IMR-90 (cell line): ENCODE results near the gene NTMT2. TPM values are rescaled to one million over a fixed set of nuclear protein-coding genes. Genes with fewer than 3 reads are reported as not detected.

ENCODE experiments used
- ATAC-seq: fragments of 200-7000 bp; cut with Tn5 transposase; 2 replicates; pipeline ENCODE4 v1.9.1; 2020; ENCODE audit warnings: low read depth, mild to moderate bottlenecking, moderate library complexity
- BruUV-seq: library from RNA; stranded (reverse); fragments of 400-500 nt; replicated peaks from 2 replicates; lab custom pipeline; 2021; lab: Mats Ljungman, UMichigan
- CTCF ChIA-PET: fragments of 300-600 bp; formaldehyde crosslinking; extraction: SDS; loops from one replicate; lab custom pipeline; 2021; ENCODE audit warnings: antibody characterized with exemption; lab: Yijun Ruan, JAX
- POLR2A ChIA-PET: fragments of 300-600 bp; sonication (Branson Sonifier 250); formaldehyde crosslinking; loops from one replicate; lab custom pipeline; 2022; ENCODE audit warnings: antibody characterized with exemption; ENCODE audit not compliant: unreplicated experiment; lab: Charles Lee
- DNase-seq: peaks from one replicate; pipeline ENCODE4 v3.0.0; 2013
- H2AFZ ChIP-seq: replicated peaks from 2 replicates; pipeline ENCODE3; 2013; ENCODE audit warnings: low read length, mild to moderate bottlenecking; ENCODE audit not compliant: poor library complexity
- H2AK5ac ChIP-seq: 2 replicates; pipeline ENCODE4 v1.6.1; 2013; ENCODE audit warnings: low read depth, low read length, inconsistent platforms
- H2AK9ac ChIP-seq: replicated peaks from 2 replicates; pipeline ENCODE3; 2013; ENCODE audit warnings: mild to moderate bottlenecking, low read depth, low read length, moderate library complexity; ENCODE audit not compliant: poor library complexity
- H2BK120ac ChIP-seq: 2 replicates; pipeline ENCODE4 v1.6.1; 2013; ENCODE audit warnings: low read depth, low read length, inconsistent platforms
- H2BK15ac ChIP-seq: 3 replicates; pipeline ENCODE4 v1.6.1; 2013; ENCODE audit warnings: low read depth, low read length, inconsistent platforms
- H2BK20ac ChIP-seq: 2 replicates; pipeline ENCODE4 v1.6.1; 2013; ENCODE audit warnings: low read depth, mild to moderate bottlenecking, inconsistent platforms, low read length, moderate library complexity
- H2BK5ac ChIP-seq: 2 replicates; pipeline ENCODE4 v1.6.1; 2013; ENCODE audit warnings: mild to moderate bottlenecking, low read depth, low read length, inconsistent platforms; ENCODE audit not compliant: poor library complexity, severe bottlenecking
- H3K14ac ChIP-seq: replicated peaks from 2 replicates; pipeline ENCODE4 v1.6.1; 2013; ENCODE audit warnings: low read depth, low read length, inconsistent platforms
- H3K18ac ChIP-seq: 2 replicates; pipeline ENCODE4 v1.6.1; 2013; ENCODE audit warnings: low read depth, low read length, control low read depth
- H3K23ac ChIP-seq: 2 replicates; pipeline ENCODE4 v1.6.1; 2013; ENCODE audit warnings: low read depth, low read length, inconsistent platforms
- H3K27ac ChIP-seq: 2 replicates; pipeline ENCODE4 v1.5.1; 2013; ENCODE audit warnings: mild to moderate bottlenecking, control low read depth, low read length; ENCODE audit not compliant: insufficient read depth
- H3K27me3 ChIP-seq: 2 replicates; pipeline ENCODE4 v1.6.1; 2013; ENCODE audit warnings: low read length; ENCODE audit not compliant: control insufficient read depth, insufficient read depth
- H3K36me3 ChIP-seq: 2 replicates; pipeline ENCODE4 v1.6.1; 2013; ENCODE audit warnings: low read length, mixed read lengths; ENCODE audit not compliant: control insufficient read depth, insufficient read depth
- H3K4ac ChIP-seq: 2 replicates; pipeline ENCODE4 v1.6.1; 2013; ENCODE audit warnings: low read depth, low read length, inconsistent platforms
- H3K4me1 ChIP-seq: 2 replicates; pipeline ENCODE4 v1.6.1; 2013; ENCODE audit warnings: low read length, mixed read lengths; ENCODE audit not compliant: control insufficient read depth, insufficient read depth
- H3K4me2 ChIP-seq: 2 replicates; pipeline ENCODE4 v1.6.1; 2013; ENCODE audit warnings: low read depth, mild to moderate bottlenecking, control low read depth, low read length, moderate library complexity
- H3K4me3 ChIP-seq: 2 replicates; pipeline ENCODE4 v1.5.1; 2013; ENCODE audit warnings: low read depth, mild to moderate bottlenecking, control low read depth, low read length, moderate library complexity; ENCODE audit not compliant: insufficient read depth
- H3K56ac ChIP-seq: 2 replicates; pipeline ENCODE4 v1.6.1; 2013; ENCODE audit warnings: low read length, inconsistent platforms; ENCODE audit not compliant: insufficient read depth; ENCODE audit errors: extremely low read depth
- H3K79me1 ChIP-seq, 2 experiments: 2 replicates each; pipeline ENCODE4 v1.6.1; 2013; ENCODE audit warnings: low read length in 2 of 2, inconsistent platforms in 1 of 2, low read depth in 1 of 2
- H3K9ac ChIP-seq: 2 replicates; pipeline ENCODE4 v1.6.1; 2013; ENCODE audit warnings: low read depth, low read length, control low read depth
- H3K9me1 ChIP-seq: 2 replicates; pipeline ENCODE4 v1.6.1; 2013; ENCODE audit warnings: low read length, inconsistent platforms; ENCODE audit not compliant: insufficient read depth
- H3K9me3 ChIP-seq: 2 replicates; pipeline ENCODE4 v1.6.1; 2013; ENCODE audit warnings: low read length; ENCODE audit not compliant: control insufficient read depth, insufficient read depth
- H4K20me1 ChIP-seq: 2 replicates; pipeline ENCODE4 v1.6.1; 2013; ENCODE audit warnings: low read length, inconsistent platforms; ENCODE audit not compliant: insufficient read depth
- H4K5ac ChIP-seq: 2 replicates; pipeline ENCODE4 v1.6.1; 2013; ENCODE audit warnings: mild to moderate bottlenecking, low read depth, low read length, control low read depth
- H4K8ac ChIP-seq, 2 experiments: 2 replicates each; pipeline ENCODE4 v1.6.1; 2013; ENCODE audit warnings: low read depth in 2 of 2, low read length in 2 of 2, control low read depth in 1 of 2, inconsistent platforms in 1 of 2
- H4K91ac ChIP-seq: 2 replicates; pipeline ENCODE4 v1.6.1; 2013; ENCODE audit warnings: low read depth, low read length, inconsistent platforms; ENCODE audit not compliant: insufficient read depth
- BHLHE40 ChIP-seq: fragments of 150-350 bp; IDR thresholded peaks from 2 replicates; pipeline ENCODE4 v1.6.1; 2016; ENCODE audit warnings: mild to moderate bottlenecking, low read depth, low read length
- CEBPB ChIP-seq: IDR thresholded peaks from 2 replicates; pipeline ENCODE4 v1.6.1; 2012; ENCODE audit warnings: low read depth, low read length, improper control_type of control experiment
- CHD1 ChIP-seq: IDR thresholded peaks from 2 replicates; pipeline ENCODE4 v1.6.1; 2012; ENCODE audit warnings: low read depth, low read length, improper control_type of control experiment
- CTCF ChIP-seq: conservative IDR thresholded peaks from 2 replicates; pipeline ENCODE4 v1.5.1; 2012; ENCODE audit warnings: mild to moderate bottlenecking, low read depth, low read length, improper control_type of control experiment
- ELK1 ChIP-seq: fragments of 150-350 bp; IDR thresholded peaks from 2 replicates; pipeline ENCODE4 v1.6.1; 2016; ENCODE audit warnings: low read depth, mild to moderate bottlenecking, low read length, moderate library complexity, borderline replicate concordance
- FOS ChIP-seq: fragments of 150-350 bp; IDR thresholded peaks from 2 replicates; pipeline ENCODE4 v1.6.1; 2016; ENCODE audit warnings: low read depth, low read length
- MAFK ChIP-seq: IDR thresholded peaks from 2 replicates; pipeline ENCODE4 v1.6.1; 2012; ENCODE audit warnings: low read depth, low read length, improper control_type of control experiment
- MAZ ChIP-seq: IDR thresholded peaks from 2 replicates; pipeline ENCODE4 v1.6.1; 2012; ENCODE audit warnings: low read depth, mild to moderate bottlenecking, low read length, improper control_type of control experiment, moderate library complexity, borderline replicate concordance
- MXI1 ChIP-seq: IDR thresholded peaks from 2 replicates; pipeline ENCODE4 v1.6.1; 2012; ENCODE audit warnings: low read depth, mild to moderate bottlenecking, low read length, moderate library complexity, borderline replicate concordance
- NFE2L2 ChIP-seq: fragments of 150-350 bp; IDR thresholded peaks from 2 replicates; pipeline ENCODE4 v1.6.1; 2016; ENCODE audit warnings: low read depth, mild to moderate bottlenecking, low read length
- POLR2A ChIP-seq: IDR thresholded peaks from 2 replicates; pipeline ENCODE4 v1.6.1; 2012; ENCODE audit warnings: mild to moderate bottlenecking, low read depth, low read length
- RAD21 ChIP-seq: IDR thresholded peaks from 2 replicates; pipeline ENCODE4 v1.6.1; 2012; ENCODE audit warnings: low read length, improper control_type of control experiment
- RCOR1 ChIP-seq: IDR thresholded peaks from 2 replicates; pipeline ENCODE4 v1.6.1; 2012; ENCODE audit warnings: mild to moderate bottlenecking, low read length, improper control_type of control experiment; ENCODE audit not compliant: insufficient replicate concordance
- RFX5 ChIP-seq: IDR thresholded peaks from 2 replicates; pipeline ENCODE4 v1.8.0; 2012; ENCODE audit warnings: low read depth, mild to moderate bottlenecking, low read length, moderate library complexity
- SMC3 ChIP-seq: fragments of 150-350 bp; IDR thresholded peaks from 2 replicates; pipeline ENCODE4 v1.6.1; 2016; ENCODE audit warnings: low read depth, mild to moderate bottlenecking, antibody characterized with exemption, low read length, moderate library complexity
- USF2 ChIP-seq: fragments of 150-350 bp; IDR thresholded peaks from 2 replicates; pipeline ENCODE4 v1.6.1; 2017; ENCODE audit warnings: mild to moderate bottlenecking, antibody characterized with exemption, low read length, low read depth
- WGBS, 2 experiments: methylation state at CpG; one replicate each; pipeline versions ENCODE4 v1.1.5 to v1.1.7; 2013; ENCODE audit warnings: missing lambda C conversion rate in 2 of 2; ENCODE audit not compliant: insufficient read length in 1 of 2; ENCODE audit errors: extremely low coverage in 2 of 2; 5-methylcytosine and 5-hydroxymethylcytosine counted together
- dilution Hi-C: fragments of 300-500 bp; cut with HindIII; formaldehyde crosslinking; loops from one replicate; pipeline ENCODE4 v1.14.3; 2018; ENCODE audit warnings: low sequenced_read_pairs; ENCODE audit not compliant: unreplicated experiment
- in situ Hi-C: fragments of 300-500 bp; cut with MboI; formaldehyde crosslinking; loops from 3 replicates; pipeline ENCODE4 v1.14.3; 2019; ENCODE audit warnings: low sequenced_read_pairs, inconsistent platforms, mixed read lengths
- intact Hi-C: fragments of 100-400 bp; cut with micrococcal nuclease; formaldehyde crosslinking; loops from 2 replicates; pipeline ENCODE4 v1.10.0; 2022
- polyA plus RNA-seq, 3 experiments: library from polyadenylated mRNA; depleted of rRNA; stranded (reverse); fragments of >200 nt; gene quantifications; 2 replicates each; pipeline ENCODE4 v1.2.3, GENCODE V29; 2012; ENCODE audit warnings: low replicate concordance in 1 of 3
- total RNA-seq: library from RNA; depleted of rRNA; stranded (reverse); fragments of >200 nt; gene quantifications from 2 replicates; pipeline ENCODE4 v1.2.3, GENCODE V29; 2012

The NTMT2 gene
- total and polyA plus RNA-seq, 2 of the 4 experiments (the other 2 are of a cell fraction), result not detected

- no peak for DNase-seq
- CTCF ChIA-PET, result no interaction called here
- POLR2A ChIA-PET, result no interaction called here
- no peaks in the 10 kb centered on the region for H3K9me3 ChIP-seq
- dilution Hi-C loops (no loop called here), in situ Hi-C loops (no loop called here), intact Hi-C loops (no loop called here)
- no peak overlapping the region for H2BK120ac ChIP-seq
- no peak overlapping the region for H3K27ac ChIP-seq
- no peak overlapping the region for H2AK9ac ChIP-seq
- no peak overlapping the region for H2BK5ac ChIP-seq
- H4K20me1 ChIP-seq, result no peaks in the 10 kb centered on the region
- WGBS, 2 experiments, result no CpG with 5 or more reads among the region's 1 CpG
- H3K14ac ChIP-seq, result no peak overlapping the region
- H2AFZ ChIP-seq, result no peak overlapping the region
- no peak for ATAC-seq
- no peak overlapping the region for H2BK20ac ChIP-seq
- no peak for TF ChIP-seq RFX5
- no peak for TF ChIP-seq MAZ
- TF ChIP-seq POLR2A, result no peak
- no peak for TF ChIP-seq RCOR1
- TF ChIP-seq SMC3, result no peak
- no peak for TF ChIP-seq CTCF
- TF ChIP-seq MXI1, result no peak
- no peak for TF ChIP-seq RAD21
- TF ChIP-seq NFE2L2, result no peak
- no peak for TF ChIP-seq USF2
- TF ChIP-seq BHLHE40, result no peak
- TF ChIP-seq MAFK, result no peak
- TF ChIP-seq FOS, result no peak
- no peak for TF ChIP-seq ELK1
- TF ChIP-seq CEBPB, result no peak
- TF ChIP-seq CHD1, result no peak
- no peak overlapping the region for H2BK15ac ChIP-seq
- H3K23ac ChIP-seq, result no peak overlapping the region
- no peaks in the 10 kb centered on the region for H3K4me1 ChIP-seq
- H3K56ac ChIP-seq, result no peak overlapping the region
- no peak overlapping the region for H3K18ac ChIP-seq
- H4K8ac ChIP-seq, result no peak overlapping the region
- no peak overlapping the region for H3K9ac ChIP-seq
- no peaks in the 10 kb centered on the region for H3K36me3 ChIP-seq
- no peak overlapping the region for H2AK5ac ChIP-seq
- BruUV-seq, result no TSS peak
- H3K27me3 ChIP-seq, result no peaks in the 10 kb centered on the region
- H3K79me1 ChIP-seq, result no peaks in the 10 kb centered on the region
- H3K9me1 ChIP-seq, result no peaks in the 10 kb centered on the region
- no peak overlapping the region for H4K91ac ChIP-seq
- H3K4me2 ChIP-seq, result no peak overlapping the region
- no peak overlapping the region for H3K4ac ChIP-seq
- no peak overlapping the region for H3K4me3 ChIP-seq
- no peak overlapping the region for H4K5ac ChIP-seq
Measured at GRCh38 chr1:170175484-170175883, 29.7 kb downstream of the NTMT2 start.
